ENCODE data around the gene NACC1.

The NACC1 gene

GRCh38 chr19:13149628-13150186, 31.6 kb downstream of the NACC1 start:
- DNase-seq: no peak

GRCh38 chr19:13150187-13150930, 32.3 kb downstream of the NACC1 start, which contains the start of the genes IER2 and STX10:
TSS of gene IER2 (plus strand) at chr19:13150411. CDS start at chr19:13153187, 2,776 bp downstream.
TSS of gene STX10 (minus strand) at chr19:13150375. CDS start at chr19:13150173, 202 bp downstream.
- DNase-seq: peak; percentile 95

GRCh38 chr19:13150931-13151604, 33.0 kb downstream of the NACC1 start:
- peak; percentile 79 for DNase-seq

GRCh38 chr19:13151605-13152355, 33.7 kb downstream of the NACC1 start:
- DNase-seq: peak; percentile 96

- no peak for DNase-seq
Measured at GRCh38 chr19:13152356-13152973, 34.4 kb downstream of the NACC1 start.

- peak; percentile 99 for DNase-seq
Measured at GRCh38 chr19:13152974-13153568, 35.0 kb downstream of the NACC1 start.

- DNase-seq: peak; percentile 73
Measured at GRCh38 chr19:13153569-13154240, 35.6 kb downstream of the NACC1 start.

GRCh38 chr19:13154241-13154778, 36.2 kb downstream of the NACC1 start:
- DNase-seq: peak; percentile 85

- DNase-seq: peak; percentile 91
Measured at GRCh38 chr19:13154911-13155471, 36.9 kb downstream of the NACC1 start.

GRCh38 chr19:13155472-13156359, 37.7 kb downstream of the NACC1 start:
- peak; percentile 89 for DNase-seq

GRCh38 chr19:13159713-13160112, 41.6 kb downstream of the NACC1 start:
- no peak for DNase-seq

- no peak for DNase-seq
Measured at GRCh38 chr19:13160557-13160956, 42.5 kb downstream of the NACC1 start.

GRCh38 chr19:13162724-13163608, 44.9 kb downstream of the NACC1 start:
- peak; percentile 94 for DNase-seq

- peak; percentile 82 for DNase-seq
Measured at GRCh38 chr19:13163609-13164342, 45.7 kb downstream of the NACC1 start.

GRCh38 chr19:13164343-13165161, 46.5 kb downstream of the NACC1 start:
- peak; percentile 73 for DNase-seq

GRCh38 chr19:13165162-13165997, 47.3 kb downstream of the NACC1 start:
- DNase-seq: no peak
